PC-3 (cell line): ENCODE data around the gene RBM20. TPM values are rescaled to one million over a fixed set of nuclear protein-coding genes. Genes with fewer than 3 reads are reported as not detected.

Experiments used
- ATAC-seq: fragments of 200-7000 bp; cut with Tn5 transposase; 2 replicates; pipeline ENCODE4 v1.9.1; 2020; ENCODE audit warnings: mild to moderate bottlenecking, moderate library complexity
- BruUV-seq: library from RNA; stranded (reverse); fragments of 400-500 nt; replicated peaks from 2 replicates; lab custom pipeline; 2021; lab: Mats Ljungman, UMichigan
- CTCF ChIA-PET: fragments of 300-600 bp; sonication (Branson Sonifier 250); formaldehyde crosslinking; loops from one replicate; lab custom pipeline; 2022; ENCODE audit warnings: antibody characterized with exemption; lab: Charles Lee
- POLR2A ChIA-PET: fragments of 300-600 bp; sonication (Branson Sonifier 250); formaldehyde crosslinking; loops from one replicate; lab custom pipeline; 2022; ENCODE audit warnings: antibody characterized with exemption; ENCODE audit not compliant: unreplicated experiment; lab: Charles Lee
- DNase-seq: peaks from one replicate; pipeline ENCODE4 v3.0.0-alpha.2; 2015
- H2AFZ ChIP-seq: fragments of 300-600 bp; sonication (generic); 2 replicates; pipeline ENCODE4 v1.6.0; 2016; ENCODE audit warnings: antibody characterized with exemption, low read length
- H3F3A ChIP-seq: fragments of 300-600 bp; sonication (generic); one replicate; pipeline ENCODE4 v1.6.0; 2017; ENCODE audit warnings: antibody characterized with exemption, low read length, control low read depth, mild to moderate bottlenecking; ENCODE audit not compliant: unreplicated experiment
- H3K27ac ChIP-seq: fragments of 300-600 bp; sonication (generic); 2 replicates; pipeline ENCODE4 v1.5.1; 2016; ENCODE audit warnings: mild to moderate bottlenecking, low read length
- H3K27me3 ChIP-seq: fragments of 300-600 bp; sonication (generic); 2 replicates; pipeline ENCODE4 v1.6.1; 2016; ENCODE audit warnings: low read length, mixed read lengths
- H3K36me3 ChIP-seq: fragments of 300-600 bp; sonication (generic); 2 replicates; pipeline ENCODE4 v1.6.1; 2016; ENCODE audit warnings: low read depth, mixed run types, low read length, mixed read lengths
- H3K4me1 ChIP-seq: fragments of 300-600 bp; sonication (generic); 2 replicates; pipeline ENCODE4 v1.5.1; 2016; ENCODE audit warnings: low read length; ENCODE audit not compliant: insufficient read depth
- H3K4me2 ChIP-seq: fragments of 300-600 bp; sonication (generic); 2 replicates; pipeline ENCODE4 v1.6.0; 2016; ENCODE audit warnings: low read length
- H3K4me3 ChIP-seq: fragments of 300-600 bp; sonication (generic); 2 replicates; pipeline ENCODE4 v1.5.1; 2016; ENCODE audit warnings: mild to moderate bottlenecking, low read length, mixed read lengths
- H3K79me2 ChIP-seq: fragments of 300-600 bp; sonication (generic); 2 replicates; pipeline ENCODE4 v1.6.1; 2017; ENCODE audit warnings: low read length, mixed read lengths
- H3K9ac ChIP-seq: fragments of 300-600 bp; sonication (generic); 2 replicates; pipeline ENCODE4 v1.6.0; 2016; ENCODE audit warnings: mild to moderate bottlenecking, low read length
- H3K9me2 ChIP-seq: fragments of 300-600 bp; sonication (generic); replicated peaks from 2 replicates; pipeline ENCODE4 v1.6.1; 2016; ENCODE audit warnings: mixed run types, low read length, mixed read lengths
- H3K9me3 ChIP-seq: fragments of 300-600 bp; sonication (generic); 2 replicates; pipeline ENCODE4 v1.6.1; 2016; ENCODE audit warnings: low read length, mixed read lengths
- H4K20me1 ChIP-seq: fragments of 300-600 bp; sonication (generic); 2 replicates; pipeline ENCODE4 v1.6.1; 2016; ENCODE audit warnings: low read length, mixed read lengths
- CTCF ChIP-seq: fragments of 300-600 bp; sonication (generic); conservative IDR thresholded peaks from 2 replicates; pipeline ENCODE4 v1.5.1; 2017; ENCODE audit warnings: antibody characterized with exemption, low read depth, mild to moderate bottlenecking, low read length
- EZH2 ChIP-seq: fragments of 300-600 bp; sonication (generic); IDR thresholded peaks from one replicate; pipeline ENCODE4 v1.6.1; 2017; ENCODE audit warnings: antibody characterized with exemption, mild to moderate bottlenecking, low read length; ENCODE audit not compliant: unreplicated experiment
- EZH2phosphoT487 ChIP-seq: fragments of 300-600 bp; sonication (generic); IDR thresholded peaks from 2 replicates; pipeline ENCODE4 v1.6.1; 2018; ENCODE audit warnings: mild to moderate bottlenecking, antibody characterized with exemption, low read length, borderline replicate concordance
- intact Hi-C: fragments of 100-400 bp; cut with micrococcal nuclease; formaldehyde crosslinking; loops from 2 replicates; pipeline ENCODE4 v1.9.0; 2023
- total RNA-seq: library from RNA; depleted of rRNA; stranded (reverse); fragments of >200 nt; gene quantifications from 2 replicates; pipeline ENCODE4 v1.2.3, GENCODE V29; 2014

The RBM20 gene
- total RNA-seq, 1 experiment from 2014 or later: 0.40 TPM

DNA sequence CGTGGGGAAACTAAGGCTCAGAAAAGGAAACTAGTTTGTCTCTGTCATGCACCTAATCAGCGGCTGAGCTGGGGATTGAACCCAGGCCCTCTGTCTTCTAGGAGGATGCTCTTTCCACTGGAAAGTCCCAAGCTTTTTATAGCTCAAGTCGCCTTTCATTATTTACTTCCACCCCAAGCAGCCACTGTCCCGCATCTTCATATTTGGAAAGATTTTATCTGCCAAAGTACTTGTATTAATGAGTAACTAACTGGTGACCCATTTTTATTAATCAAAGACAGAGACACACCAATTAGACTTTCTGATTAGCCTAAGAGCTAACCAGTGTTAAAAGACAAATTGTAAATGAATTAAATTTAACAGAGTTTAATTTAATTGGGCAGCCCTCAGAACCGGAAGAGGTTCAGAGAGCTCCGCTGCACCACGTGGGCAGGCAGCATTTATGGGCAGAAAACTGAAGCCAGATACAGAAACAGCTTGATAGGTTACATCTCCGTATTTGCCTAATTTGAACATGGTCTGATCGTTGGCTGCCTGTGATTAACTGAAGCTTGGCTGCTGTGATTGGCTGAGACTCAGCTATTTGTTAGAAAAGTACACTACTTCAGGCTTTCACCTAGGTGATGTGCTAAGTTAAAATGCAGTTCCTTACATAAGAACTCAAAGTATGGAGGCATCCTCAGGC lies 149.1 kb downstream of the RBM20 start:
- no peak overlapping the region for H3K27ac ChIP-seq
- H2AFZ ChIP-seq: no peak overlapping the region
- H3K4me1 ChIP-seq: no peaks in the 10 kb centered on the region
- H3K9me3 ChIP-seq: no peaks in the 10 kb centered on the region
- no peaks in the 10 kb centered on the region for H3F3A ChIP-seq
- no peaks in the 10 kb centered on the region for H4K20me1 ChIP-seq
- H3K36me3 ChIP-seq: no peaks in the 10 kb centered on the region
- no peaks in the 10 kb centered on the region for H3K9me2 ChIP-seq
- POLR2A ChIA-PET: no interaction called here
- CTCF ChIA-PET: no interaction called here
- DNase-seq (no peak), ATAC-seq (no peak)
- no peak overlapping the region for H3K4me2 ChIP-seq
- BruUV-seq: no TSS peak
- intact Hi-C loops: no loop called here
- no peaks in the 10 kb centered on the region for H3K27me3 ChIP-seq
- no peaks in the 10 kb centered on the region for H3K79me2 ChIP-seq
- no peak overlapping the region for H3K4me3 ChIP-seq
- H3K9ac ChIP-seq: no peak overlapping the region
- TF ChIP-seq EZH2: no peak
- TF ChIP-seq CTCF: no peak
- TF ChIP-seq EZH2phosphoT487: no peak

DNA sequence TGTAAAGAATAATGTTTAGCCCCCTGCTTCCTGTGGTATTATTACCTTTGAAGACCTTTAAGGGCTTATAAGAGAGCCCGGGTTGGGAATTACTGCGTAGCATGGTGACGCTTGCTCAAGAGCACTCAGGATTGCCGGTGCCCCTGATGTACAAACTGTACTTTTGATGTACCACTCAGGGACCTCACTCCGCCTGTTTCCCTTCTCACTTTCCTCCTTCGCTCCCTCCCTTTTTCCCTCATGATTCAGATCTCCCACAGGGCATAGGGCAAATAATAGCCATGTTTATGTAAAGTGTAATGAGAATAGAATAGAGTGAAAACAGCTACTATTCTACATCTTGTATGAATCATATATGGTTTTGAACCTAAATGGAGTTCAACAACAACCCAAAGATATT lies 149.8 kb downstream of the RBM20 start:
- no TSS peak for BruUV-seq
- intact Hi-C loops: no loop called here
- H4K20me1 ChIP-seq: no peaks in the 10 kb centered on the region
- DNase-seq: no peak
- no peaks in the 10 kb centered on the region for H3K36me3 ChIP-seq
- no peaks in the 10 kb centered on the region for H3K79me2 ChIP-seq
- no peak for ATAC-seq
- no peaks in the 10 kb centered on the region for H3K27me3 ChIP-seq
- ChIA-PET CTCF (no interaction called here), POLR2A (no interaction called here)
- no peak overlapping the region for H2AFZ ChIP-seq
- H3K4me1 ChIP-seq: no peaks in the 10 kb centered on the region
- H3K27ac ChIP-seq: no peak overlapping the region
- no peaks in the 10 kb centered on the region for H3F3A ChIP-seq
- H3K9me2 ChIP-seq: no peaks in the 10 kb centered on the region
- H3K9me3 ChIP-seq: no peaks in the 10 kb centered on the region
- no peak overlapping the region for H3K4me2 ChIP-seq
- TF ChIP-seq EZH2phosphoT487 (no peak), EZH2 (no peak), CTCF (no peak)
- H3K4me3 ChIP-seq: no peak overlapping the region
- H3K9ac ChIP-seq: no peak overlapping the region

- CTCF ChIA-PET: no interaction called here
- intact Hi-C loops: no loop called here
- ATAC-seq: no peak
These were observed 150.7 kb downstream of the RBM20 start for GRCh38 chr10:110794808-110795207.

More at GRCh38 chr10:110794808-110795207, 150.7 kb downstream of the RBM20 start:
- no peaks in the 10 kb centered on the region for H3K36me3 ChIP-seq
- no peak overlapping the region for H3K4me2 ChIP-seq
- no peaks in the 10 kb centered on the region for H3K27me3 ChIP-seq
- DNase-seq: no peak
- no peaks in the 10 kb centered on the region for H3K9me2 ChIP-seq
- no peaks in the 10 kb centered on the region for H3F3A ChIP-seq
- H3K79me2 ChIP-seq: no peaks in the 10 kb centered on the region
- no peaks in the 10 kb centered on the region for H3K9me3 ChIP-seq
- no peak for TF ChIP-seq EZH2
- no peak for TF ChIP-seq EZH2phosphoT487
- no peak for TF ChIP-seq CTCF
- H3K4me3 ChIP-seq: no peak overlapping the region
- POLR2A ChIA-PET: no interaction called here
- H3K4me1 ChIP-seq: no peaks in the 10 kb centered on the region
- no peak overlapping the region for H3K9ac ChIP-seq
- no TSS peak for BruUV-seq
- H3K27ac ChIP-seq: no peak overlapping the region
- no peaks in the 10 kb centered on the region for H4K20me1 ChIP-seq
- no peak overlapping the region for H2AFZ ChIP-seq
